ENCODE measurements around the gene OTOS.

The OTOS gene

DNA sequence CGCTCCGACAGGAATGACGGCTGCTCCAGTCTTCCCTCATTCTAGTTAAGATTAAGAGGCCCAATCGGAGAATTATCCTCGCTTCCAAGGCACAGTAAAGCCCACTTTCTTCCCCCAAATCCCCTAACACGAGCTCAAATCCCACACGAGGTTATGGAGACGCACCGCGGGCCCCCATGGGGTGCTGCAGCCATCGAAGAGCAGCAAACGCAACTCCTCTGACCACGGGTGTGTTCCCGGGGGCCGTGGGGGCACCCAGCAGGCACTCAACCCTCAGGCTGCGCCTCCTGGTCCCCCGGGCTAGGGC lies 4.8 kb downstream of the OTOS start:
- no peak for DNase-seq

DNA sequence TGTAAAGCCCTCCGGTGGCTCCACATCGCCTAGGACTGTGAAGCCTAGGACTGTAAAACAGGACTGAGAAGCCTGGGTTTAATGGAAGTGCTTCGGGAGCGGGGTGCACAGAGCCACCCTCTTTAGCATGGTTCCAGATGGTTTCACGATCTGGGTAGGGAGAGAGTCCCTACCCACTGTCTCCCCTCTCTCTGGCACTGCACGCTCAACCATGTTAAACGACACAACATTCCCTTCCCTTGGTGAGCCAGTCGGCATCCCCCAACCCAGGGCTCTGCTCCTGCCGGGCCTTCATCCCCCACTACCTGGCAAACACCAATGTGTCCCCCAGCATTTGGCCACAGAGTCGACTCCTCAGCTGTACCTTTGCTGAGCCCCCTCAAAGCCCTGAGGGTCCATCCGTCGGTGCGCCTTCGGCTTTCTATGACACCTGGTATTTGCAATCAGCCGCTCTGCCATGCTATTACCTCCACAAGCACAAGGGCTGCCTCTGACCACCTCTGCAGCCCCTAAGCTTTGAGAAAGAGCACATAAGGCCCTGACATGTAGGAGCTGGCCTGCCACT lies 5.4 kb downstream of the OTOS start:
- DNase-seq = peak in 1 of 2 experiments; percentile 15

DNA sequence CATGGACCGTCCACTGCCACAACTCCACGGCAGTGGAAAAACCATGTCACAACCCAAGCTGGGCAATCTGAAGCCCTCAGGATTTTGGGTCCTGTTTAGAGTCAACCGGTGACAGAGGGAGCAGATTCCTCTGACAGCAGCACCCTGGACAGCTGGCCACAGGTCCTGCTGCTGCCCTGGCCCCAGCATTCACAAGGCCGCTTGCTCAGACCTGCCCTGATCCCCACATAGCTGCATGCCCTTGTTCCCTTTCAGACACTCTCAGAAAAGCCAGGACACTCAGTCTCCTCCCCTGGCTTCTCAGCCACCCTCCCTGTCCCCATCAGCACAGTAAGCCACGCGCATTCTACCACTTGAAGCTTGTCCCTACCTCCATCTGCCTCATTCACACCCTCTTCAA lies 6.0 kb downstream of the OTOS start:
- DNase-seq = peak; percentile 12 to 14

DNA sequence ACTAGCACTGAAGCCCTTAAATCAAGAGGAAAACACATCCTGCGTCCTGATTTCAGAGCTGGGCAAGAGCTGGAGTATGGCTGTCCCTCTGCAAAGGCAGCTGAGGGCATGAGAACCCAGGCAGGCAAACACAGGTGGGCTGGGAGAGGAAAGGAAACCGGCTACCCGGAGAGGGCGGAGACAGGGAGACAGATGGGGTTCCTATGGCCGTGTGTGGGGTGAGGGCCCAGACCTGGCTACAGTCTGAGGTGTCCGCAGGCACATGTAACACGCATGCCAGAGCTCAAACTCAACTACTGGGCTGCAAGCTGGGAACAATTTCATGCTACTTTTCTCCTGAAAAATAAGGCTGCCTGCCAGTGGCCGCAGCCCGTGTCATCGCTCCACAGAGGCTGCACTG lies 7.1 kb downstream of the OTOS start:
- DNase-seq = peak; percentile 7 to 13

GRCh38 chr2:240132651-240132980 lies 7.8 kb downstream of the OTOS start:
- no peak for DNase-seq

DNA sequence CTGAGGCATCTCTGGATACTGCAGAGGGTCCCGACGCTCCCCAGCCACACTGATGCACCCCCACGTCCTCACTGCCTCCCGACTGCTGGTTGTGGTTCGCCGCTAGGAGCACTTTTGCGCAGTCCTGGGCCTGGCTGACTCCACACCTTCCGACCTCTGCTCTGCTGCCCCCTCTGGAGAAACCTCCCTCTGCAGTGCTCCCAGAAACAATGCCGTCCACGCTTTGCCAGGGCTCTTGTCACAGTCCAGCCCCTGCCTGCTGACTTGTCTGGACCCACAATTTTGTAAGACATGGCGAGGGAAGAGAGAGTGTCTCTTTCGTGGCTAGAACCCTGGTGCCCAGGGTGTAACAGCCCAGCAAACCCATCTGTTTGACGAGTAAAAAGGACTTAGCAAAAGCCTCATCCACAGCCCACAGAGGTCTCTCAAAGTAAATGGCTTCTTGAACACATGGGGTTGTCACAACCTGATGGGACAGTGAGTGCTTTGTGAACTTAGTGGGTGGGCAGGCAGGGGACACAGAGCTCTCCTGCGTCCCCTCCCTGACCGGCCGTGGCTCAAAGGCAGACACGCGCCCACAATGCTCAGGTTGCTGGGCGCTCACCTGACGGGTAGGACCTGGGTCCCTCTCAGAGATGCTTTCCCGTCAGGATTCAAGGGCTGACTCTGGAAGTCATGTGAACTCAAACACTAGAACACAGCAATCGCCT lies 8.4 kb downstream of the OTOS start:
- DNase-seq = peak in 1 of 2 experiments; percentile 19

- peak in 1 of 2 experiments; percentile 10 for DNase-seq
These were observed 9.2 kb downstream of the OTOS start for GRCh38 chr2:240131296-240131695.

- peak in 1 of 2 experiments; percentile 13 for DNase-seq
These were observed 9.9 kb downstream of the OTOS start for GRCh38 chr2:240130393-240131195.

DNA sequence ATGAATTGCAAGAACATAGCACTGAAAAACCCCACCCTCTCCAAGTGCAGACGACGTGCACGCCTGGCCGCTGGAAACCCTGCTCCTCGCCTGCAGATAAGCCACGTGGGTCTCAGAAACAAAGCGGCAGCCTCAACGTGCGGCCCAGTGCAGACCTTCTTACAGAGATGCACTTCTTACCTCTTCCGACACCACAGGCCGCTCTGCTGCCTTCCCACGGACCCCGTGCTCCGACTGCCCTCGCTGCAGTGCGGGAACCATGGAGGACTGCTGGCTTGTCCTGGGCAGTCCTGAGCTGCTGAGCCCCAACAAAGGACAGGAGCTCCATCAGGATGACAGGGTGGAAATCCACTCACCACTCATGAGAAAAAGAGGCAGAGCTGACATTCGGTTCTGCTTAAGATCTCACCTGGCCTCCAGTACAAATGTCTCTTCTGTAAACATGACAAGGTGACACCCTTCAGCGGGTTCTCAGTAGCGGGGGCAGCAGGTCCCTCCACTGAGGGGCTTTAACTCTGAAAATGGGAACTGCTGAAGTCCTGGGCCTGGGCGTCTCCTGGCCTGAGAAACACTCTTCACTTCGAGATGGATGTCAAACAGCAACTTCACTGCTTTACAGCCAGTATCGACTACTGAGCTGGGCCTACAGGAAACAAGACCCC lies 10.6 kb downstream of the OTOS start:
- DNase-seq = peak in 1 of 2 experiments; percentile 10

GRCh38 chr2:240129311-240129710 lies 11.1 kb downstream of the OTOS start:
- peak in 1 of 2 experiments; percentile 7 for DNase-seq

DNA sequence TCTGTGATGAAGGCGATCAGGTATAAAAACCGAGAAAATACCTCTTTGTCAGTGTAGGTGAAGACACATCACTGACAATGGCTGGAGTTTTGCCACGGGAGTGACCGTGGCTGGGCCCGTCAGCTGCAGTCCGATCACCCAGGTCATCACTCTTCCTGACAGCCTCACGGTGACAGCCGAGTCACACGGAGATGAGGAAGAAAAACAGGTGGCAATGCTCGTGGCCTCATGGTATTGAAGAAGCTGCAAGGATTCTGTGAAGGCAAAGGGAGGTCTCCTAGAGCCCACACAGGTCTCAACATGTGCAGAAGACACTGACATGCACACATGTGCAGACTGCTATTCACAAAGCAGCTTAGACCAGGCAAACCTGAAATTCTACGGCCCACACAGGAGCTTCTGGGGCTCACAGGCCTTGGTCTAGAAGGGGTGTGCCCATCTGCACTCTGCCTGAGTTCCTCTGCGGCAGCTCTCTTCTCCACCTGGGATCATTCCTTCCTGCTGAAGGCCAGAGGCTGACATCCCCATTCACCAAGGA lies 11.8 kb downstream of the OTOS start:
- DNase-seq = peak in 1 of 2 experiments; percentile 6

GRCh38 chr2:240127911-240128607 lies 12.4 kb downstream of the OTOS start:
- peak; percentile 9 to 10 for DNase-seq

GRCh38 chr2:240127191-240127750 lies 13.2 kb downstream of the OTOS start:
- DNase-seq = peak; percentile 8 to 12

GRCh38 chr2:240126731-240127130 lies 13.7 kb downstream of the OTOS start:
- DNase-seq = peak in 1 of 2 experiments; percentile 7

DNA sequence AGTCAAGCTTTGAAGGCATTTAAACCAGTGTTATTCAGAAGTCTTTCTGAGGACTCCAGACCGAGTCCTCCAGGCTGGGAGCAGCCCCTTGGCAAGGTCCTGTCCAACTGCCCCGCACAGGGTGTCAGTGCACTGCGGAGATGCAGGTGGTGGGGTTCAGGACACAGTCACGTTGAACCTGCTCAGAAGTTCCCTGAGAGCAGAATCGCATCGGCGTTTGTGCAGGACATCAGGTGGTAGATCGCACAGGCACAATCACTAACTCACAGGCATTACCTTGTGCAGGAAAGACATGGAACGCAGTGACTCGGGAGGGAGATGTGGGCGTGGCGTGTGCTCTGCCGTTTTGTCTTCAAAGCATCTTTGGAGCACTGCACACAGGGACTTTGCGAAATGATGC lies 14.7 kb downstream of the OTOS start:
- DNase-seq = peak in 1 of 2 experiments; percentile 11

GRCh38 chr2:240124651-240125030 lies 15.8 kb downstream of the OTOS start:
- DNase-seq = no peak

DNA sequence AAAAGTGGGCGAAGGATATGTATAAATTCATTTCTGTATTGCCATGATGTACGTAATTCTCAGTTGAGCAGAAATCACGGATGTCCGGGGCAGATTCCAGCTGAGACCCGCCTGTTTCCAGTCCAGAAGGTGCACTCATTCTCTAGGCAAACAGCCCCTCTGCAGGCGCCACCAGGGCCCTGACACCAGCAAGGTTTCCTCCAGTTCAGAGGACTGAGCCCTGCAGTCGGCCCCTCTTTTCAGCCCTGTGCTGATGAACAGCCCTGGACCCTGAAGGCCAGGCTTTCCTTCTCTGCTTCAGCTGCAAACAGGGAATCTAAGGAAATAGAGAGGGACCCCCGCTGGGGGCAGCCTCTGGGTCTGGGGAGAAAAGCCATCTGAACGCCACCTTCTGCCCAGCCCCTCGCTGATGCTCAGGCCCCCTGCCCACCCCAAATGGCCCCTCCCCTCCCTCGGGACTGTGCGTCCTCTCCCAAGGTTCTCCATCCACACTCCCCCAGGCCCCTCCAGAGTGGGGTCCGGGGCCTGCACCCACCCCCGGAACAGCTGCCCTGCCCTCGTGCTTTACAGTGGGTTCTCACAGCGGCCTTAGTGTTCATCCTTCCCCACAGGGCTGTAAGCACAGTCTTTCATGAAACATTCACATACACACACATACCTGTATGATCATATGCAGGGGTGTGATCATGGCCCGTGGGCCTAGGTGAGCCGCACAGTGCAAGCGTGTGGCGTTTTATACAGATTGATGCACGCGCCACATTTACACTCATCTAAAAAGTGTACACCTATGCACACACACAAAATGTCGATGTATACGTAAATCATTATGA lies 16.4 kb downstream of the OTOS start:
- no peak for DNase-seq

DNA sequence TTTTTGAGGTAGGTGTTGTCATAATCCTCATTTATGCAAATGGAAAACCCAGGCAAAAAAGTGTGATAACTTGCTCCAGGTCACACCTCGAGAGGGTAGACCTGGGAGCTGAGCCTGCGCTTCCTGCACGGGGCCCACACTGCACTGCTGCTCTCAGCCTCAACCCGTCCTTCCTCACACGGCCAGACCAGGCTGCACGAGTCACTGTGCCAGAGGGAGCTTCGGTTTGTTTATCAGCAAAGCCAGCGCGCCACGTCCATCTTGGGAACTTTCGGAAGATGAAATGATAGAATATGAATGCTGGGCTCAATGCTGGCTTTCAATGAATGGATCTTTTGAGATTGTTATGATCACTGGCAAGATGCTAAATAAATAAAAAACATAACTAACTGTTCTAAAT lies 18.8 kb downstream of the OTOS start:
- DNase-seq = peak in 1 of 2 experiments; percentile 14

DNA sequence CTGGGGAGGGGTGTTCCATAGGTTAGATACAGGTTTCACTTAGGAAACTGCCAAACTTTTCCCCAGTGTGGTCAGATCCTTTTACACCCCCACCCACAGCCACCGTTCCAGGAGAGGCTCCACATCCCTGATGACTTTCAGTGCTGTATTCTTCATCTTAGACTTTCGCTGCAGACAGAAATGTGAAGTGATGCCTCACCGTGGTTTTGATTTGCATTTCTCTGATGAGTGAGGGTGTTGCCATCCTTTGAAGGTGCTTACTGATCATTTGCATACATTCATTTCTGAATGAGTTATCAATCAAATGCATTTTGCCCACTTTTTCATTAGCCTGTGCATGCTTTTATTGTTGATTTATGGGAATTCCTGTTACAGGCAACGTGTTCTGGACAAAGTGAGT lies 19.3 kb downstream of the OTOS start:
- DNase-seq = peak in 1 of 2 experiments; percentile 34

GRCh38 chr2:240114233-240114632 lies 26.2 kb downstream of the OTOS start:
- DNase-seq = no peak

- no peak for DNase-seq
These were observed 27.4 kb downstream of the OTOS start for GRCh38 chr2:240112914-240113690.
